Keratinocyte (primary cell): ENCODE results near the gene SLIT3. TPM values are rescaled to one million over a fixed set of nuclear protein-coding genes. Genes with fewer than 3 reads are reported as not detected.

Experiments used
- DNase-seq: peaks from one replicate; pipeline ENCODE4 v3.0.0-alpha.2; 2011; ENCODE audit warnings: low read depth, missing footprints, low spot score
- FAIRE-seq: peaks from 2 replicates; lab custom pipeline; 2011; peaks lifted over from hg19 to GRCh38; lab: Jason Lieb, UNC
- H2AFZ ChIP-seq: 2 replicates; pipeline ENCODE4 v1.6.0; 2012; ENCODE audit warnings: low read length, control low read depth, inconsistent platforms; ENCODE audit not compliant: control insufficient read depth
- H3K27ac ChIP-seq: 2 replicates; pipeline ENCODE4 v1.5.1; 2011; ENCODE audit warnings: low read length; ENCODE audit not compliant: control insufficient read depth, insufficient read depth
- H3K27me3 ChIP-seq: 3 replicates; pipeline ENCODE4 v1.6.0; 2011; ENCODE audit warnings: low read length; ENCODE audit not compliant: control insufficient read depth, insufficient read depth; ENCODE audit errors: extremely low read depth
- H3K36me3 ChIP-seq, 2 experiments: 2 replicates in 1 of 2; 3 replicates in 1 of 2; pipeline ENCODE4 v1.5.1; 2011; ENCODE audit warnings: low read length in 2 of 2, mild to moderate bottlenecking in 1 of 2; ENCODE audit not compliant: control insufficient read depth in 2 of 2, insufficient read depth in 2 of 2; ENCODE audit errors: extremely low read depth in 1 of 2
- H3K4me1 ChIP-seq: 3 replicates; pipeline ENCODE4 v1.5.1; 2011; ENCODE audit warnings: low read length; ENCODE audit not compliant: control insufficient read depth, insufficient read depth; ENCODE audit errors: extremely low read depth
- H3K4me2 ChIP-seq: 3 replicates; pipeline ENCODE4 v1.6.0; 2011; ENCODE audit warnings: low read depth, low read length; ENCODE audit not compliant: control insufficient read depth, insufficient read depth; ENCODE audit errors: extremely low read depth
- H3K4me3 ChIP-seq, 3 experiments: fragments of 200-600 bp in 1 of 3; sonication (generic) in 1 of 3; 2 replicates in 2 of 3; 3 replicates in 1 of 3; pipeline ENCODE4 v1.5.1; 2011 to 2016; ENCODE audit warnings: low read length in 3 of 3, mild to moderate bottlenecking in 3 of 3, control low read depth in 2 of 3, inconsistent platforms in 1 of 3, low read depth in 1 of 3, mixed read lengths in 1 of 3, mixed run types in 1 of 3, moderate library complexity in 1 of 3; ENCODE audit not compliant: control insufficient read depth in 2 of 3, insufficient read depth in 2 of 3; ENCODE audit errors: extremely low read depth in 1 of 3
- H3K79me2 ChIP-seq: 2 replicates; pipeline ENCODE4 v1.6.0; 2012; ENCODE audit warnings: low read length; ENCODE audit not compliant: control insufficient read depth, insufficient read depth
- H3K9ac ChIP-seq: 3 replicates; pipeline ENCODE4 v1.6.0; 2011; ENCODE audit warnings: low read length; ENCODE audit not compliant: control insufficient read depth, insufficient read depth; ENCODE audit errors: extremely low read depth
- H3K9me1 ChIP-seq: 3 replicates; pipeline ENCODE4 v1.6.0; 2011; ENCODE audit warnings: low read length; ENCODE audit not compliant: control insufficient read depth, insufficient read depth; ENCODE audit errors: extremely low read depth
- H3K9me3 ChIP-seq: 2 replicates; pipeline ENCODE4 v1.5.1; 2012; ENCODE audit warnings: low read depth, low read length; ENCODE audit not compliant: control insufficient read depth
- H4K20me1 ChIP-seq: 3 replicates; pipeline ENCODE4 v1.6.0; 2011; ENCODE audit warnings: low read length; ENCODE audit not compliant: control insufficient read depth, insufficient read depth; ENCODE audit errors: extremely low read depth
- EZH2 ChIP-seq: IDR thresholded peaks from one replicate; pipeline ENCODE4 v1.6.1; 2012; ENCODE audit warnings: inconsistent platforms, mild to moderate bottlenecking, low read length, moderate library complexity
- dilution Hi-C: fragments of 300-500 bp; cut with MboI; formaldehyde crosslinking; loops from one replicate; pipeline ENCODE4 v1.7.0; 2020; ENCODE audit warnings: low sequenced_read_pairs; ENCODE audit not compliant: extremely low pct_ligation_motif_present
- polyA plus RNA-seq, 5 experiments: library from polyadenylated mRNA; depleted of rRNA in 3 of 5; stranded (reverse) in 3 of 5; stranded (forward) in 1 of 5; unstranded in 1 of 5; fragments of >200 nt; gene quantifications; 1 replicate in 1 of 5; 2 replicates in 3 of 5; 3 replicates in 1 of 5; pipeline versions ENCODE4 v1.2.1 to v1.2.3, GENCODE V29; 2011 to 2012; ENCODE audit warnings: missing spikeins in 2 of 5, low read depth in 1 of 5, low replicate concordance in 1 of 5
- TF ChIP-seq, protein P1 (sequence below), 3 experiments: IDR thresholded peaks in 1 of 3; conservative IDR thresholded peaks in 1 of 3; optimal IDR thresholded peaks in 1 of 3; 2 replicates in 2 of 3; 3 replicates in 1 of 3; pipeline versions ENCODE3 to v1.5.1; 2011; ENCODE audit warnings: low read length in 3 of 3, mild to moderate bottlenecking in 3 of 3, moderate library complexity in 2 of 3, control low read depth in 1 of 3, inconsistent platforms in 1 of 3; ENCODE audit not compliant: insufficient read depth in 2 of 3; ENCODE audit errors: extremely low read depth in 1 of 3

The SLIT3 gene
- polyA plus RNA-seq, 1 donor (not counting 4 experiments of a cell fraction or from before 2014, with no cell fraction given) = 2.4 TPM

GRCh38 chr5:168724227-168724626 lies 576.7 kb downstream of the SLIT3 start:
- no peak overlapping the region for H2AFZ ChIP-seq
- no peak overlapping the region for H3K27ac ChIP-seq
- H3K4me2 ChIP-seq = no peak overlapping the region
- no peaks in the 10 kb centered on the region for H3K9me3 ChIP-seq
- no peaks in the 10 kb centered on the region for H3K79me2 ChIP-seq
- no peaks in the 10 kb centered on the region for H4K20me1 ChIP-seq
- no peak for DNase-seq
- TF ChIP-seq, protein P1, sequence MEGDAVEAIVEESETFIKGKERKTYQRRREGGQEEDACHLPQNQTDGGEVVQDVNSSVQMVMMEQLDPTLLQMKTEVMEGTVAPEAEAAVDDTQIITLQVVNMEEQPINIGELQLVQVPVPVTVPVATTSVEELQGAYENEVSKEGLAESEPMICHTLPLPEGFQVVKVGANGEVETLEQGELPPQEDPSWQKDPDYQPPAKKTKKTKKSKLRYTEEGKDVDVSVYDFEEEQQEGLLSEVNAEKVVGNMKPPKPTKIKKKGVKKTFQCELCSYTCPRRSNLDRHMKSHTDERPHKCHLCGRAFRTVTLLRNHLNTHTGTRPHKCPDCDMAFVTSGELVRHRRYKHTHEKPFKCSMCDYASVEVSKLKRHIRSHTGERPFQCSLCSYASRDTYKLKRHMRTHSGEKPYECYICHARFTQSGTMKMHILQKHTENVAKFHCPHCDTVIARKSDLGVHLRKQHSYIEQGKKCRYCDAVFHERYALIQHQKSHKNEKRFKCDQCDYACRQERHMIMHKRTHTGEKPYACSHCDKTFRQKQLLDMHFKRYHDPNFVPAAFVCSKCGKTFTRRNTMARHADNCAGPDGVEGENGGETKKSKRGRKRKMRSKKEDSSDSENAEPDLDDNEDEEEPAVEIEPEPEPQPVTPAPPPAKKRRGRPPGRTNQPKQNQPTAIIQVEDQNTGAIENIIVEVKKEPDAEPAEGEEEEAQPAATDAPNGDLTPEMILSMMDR (optimal IDR thresholded peaks at IDR 0.05 in 1 of 3, IDR thresholded peaks at IDR 0.05 in 1 of 3, conservative IDR thresholded peaks at IDR 0.05 in 1 of 3; ENCODE audit: extremely low read depth in 1 of 3, insufficient read depth in 2 of 3, low read length in 3 of 3) = no peak
- TF ChIP-seq EZH2 = no peak
- FAIRE-seq = no peak
- H3K9me1 ChIP-seq = no peaks in the 10 kb centered on the region
- H3K4me1 ChIP-seq = no peaks in the 10 kb centered on the region
- no peak overlapping the region for H3K9ac ChIP-seq
- dilution Hi-C loops = no loop called here
- H3K36me3 ChIP-seq = no peaks in the 10 kb centered on the region
- no peak overlapping the region for H3K4me3 ChIP-seq
- H3K27me3 ChIP-seq = no peaks in the 10 kb centered on the region

- FAIRE-seq (no peak), DNase-seq (no peak)
- Histone ChIP-seq H3K4me3 (no peak overlapping the region), H3K9me3 (no peaks in the 10 kb centered on the region), H2AFZ (no peak overlapping the region), H3K27me3 (no peaks in the 10 kb centered on the region), H3K79me2 (no peaks in the 10 kb centered on the region), H3K9ac (no peak overlapping the region), H3K36me3 (no peaks in the 10 kb centered on the region), H3K9me1 (no peaks in the 10 kb centered on the region), H4K20me1 (no peaks in the 10 kb centered on the region), H3K27ac (no peak overlapping the region), H3K4me1 (no peaks in the 10 kb centered on the region), H3K4me2 (no peak overlapping the region)
- dilution Hi-C loops = no loop called here
- no peak for TF ChIP-seq EZH2
- TF ChIP-seq, protein P1 (optimal IDR thresholded peaks at IDR 0.05 in 1 of 3, IDR thresholded peaks at IDR 0.05 in 1 of 3, conservative IDR thresholded peaks at IDR 0.05 in 1 of 3; ENCODE audit: extremely low read depth in 1 of 3, insufficient read depth in 2 of 3, low read length in 3 of 3) = no peak
These were observed 577.9 kb downstream of the SLIT3 start for GRCh38 chr5:168723037-168723436.
